NCI-H82 (cell line): ENCODE measurements around the gene NUFIP1.
"Not testable (repeated sequence)": the region's sequence is repeated elsewhere in the genome, so short reads cannot be mapped to it uniquely, and the experiment has no call there.

Source experiments
- DNase-seq: peaks from one replicate; lab custom pipeline; 2025; lab: John Stamatoyannopoulos, UW

Gene NUFIP1

DNA sequence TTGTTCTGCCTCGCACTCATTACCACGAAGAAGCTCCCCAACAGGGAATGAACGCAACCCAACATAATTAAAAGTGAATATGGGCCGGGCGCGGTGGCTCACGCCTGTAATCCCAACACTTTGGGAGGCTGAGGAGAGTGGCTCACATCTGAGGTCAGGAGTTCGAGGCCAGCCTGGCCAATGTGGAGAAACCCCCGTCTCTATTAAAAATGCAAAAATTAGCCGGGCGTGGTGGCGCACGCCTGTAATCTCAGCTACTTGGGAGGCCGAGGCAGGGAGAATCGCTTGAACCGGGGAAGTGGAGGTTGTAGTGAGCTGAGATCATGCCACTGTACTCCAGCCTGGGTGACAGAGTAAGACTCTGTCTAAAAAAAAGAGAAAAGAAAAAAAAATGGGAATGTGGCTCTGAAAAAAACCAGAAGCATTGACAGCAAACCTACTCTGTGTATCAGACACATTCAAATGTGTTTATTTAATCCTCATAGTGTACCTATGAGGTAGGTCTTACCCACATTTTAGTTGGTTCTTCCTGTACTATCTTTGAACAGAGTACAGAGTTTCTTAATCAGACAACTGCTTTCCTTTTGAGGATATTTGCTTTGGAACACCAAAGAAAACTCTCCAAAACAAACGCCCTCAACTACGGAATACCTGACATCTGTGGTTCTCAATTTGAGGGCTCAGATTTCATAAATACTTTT is 70.0 kb downstream of the NUFIP1 start:
- DNase-seq: no peak

DNA sequence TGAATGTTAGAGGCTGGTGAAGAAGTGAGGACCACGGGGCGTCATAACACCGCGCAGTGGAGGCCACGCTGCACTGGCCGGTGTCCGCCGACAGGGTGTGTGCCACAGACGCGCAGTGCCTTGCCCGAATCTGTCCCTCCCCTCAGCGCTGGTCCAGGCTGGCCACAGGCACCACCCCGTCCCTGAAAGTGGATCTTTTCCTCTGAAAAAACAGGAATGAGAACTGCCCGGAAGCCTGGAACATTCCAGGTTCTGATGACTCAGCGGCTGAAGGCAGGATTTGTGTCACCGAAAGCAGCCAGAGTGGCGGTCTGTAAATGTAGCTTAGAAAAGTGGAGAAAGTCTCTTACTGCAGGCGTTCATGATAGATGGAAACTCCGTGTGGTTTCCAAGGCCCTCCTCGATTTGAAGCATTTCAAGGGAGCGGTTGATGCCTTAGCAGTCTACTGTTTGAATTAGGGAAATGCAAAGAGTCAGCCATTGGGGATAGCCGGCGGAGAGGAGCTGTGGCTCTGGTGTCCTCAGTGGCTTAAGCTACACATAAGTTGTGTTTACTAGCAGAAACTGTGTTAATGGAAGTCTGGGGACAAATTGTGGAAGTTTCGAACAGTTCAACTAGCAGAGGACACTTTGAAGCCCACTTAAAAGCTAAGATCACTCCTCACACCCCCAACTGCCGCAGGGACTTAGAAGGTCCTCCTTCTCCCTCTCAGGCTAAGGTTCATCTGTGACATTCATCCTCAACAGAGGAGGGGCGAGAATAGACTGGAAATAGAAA is 70.8 kb downstream of the NUFIP1 start:
- peak; percentile 80 for DNase-seq

- peak; percentile 88 for DNase-seq
Measured at GRCh38 chr13:44917589-44918325, 71.5 kb downstream of the NUFIP1 start.

- no peak for DNase-seq
Measured at GRCh38 chr13:44912278-44913016, 76.8 kb downstream of the NUFIP1 start.

DNA sequence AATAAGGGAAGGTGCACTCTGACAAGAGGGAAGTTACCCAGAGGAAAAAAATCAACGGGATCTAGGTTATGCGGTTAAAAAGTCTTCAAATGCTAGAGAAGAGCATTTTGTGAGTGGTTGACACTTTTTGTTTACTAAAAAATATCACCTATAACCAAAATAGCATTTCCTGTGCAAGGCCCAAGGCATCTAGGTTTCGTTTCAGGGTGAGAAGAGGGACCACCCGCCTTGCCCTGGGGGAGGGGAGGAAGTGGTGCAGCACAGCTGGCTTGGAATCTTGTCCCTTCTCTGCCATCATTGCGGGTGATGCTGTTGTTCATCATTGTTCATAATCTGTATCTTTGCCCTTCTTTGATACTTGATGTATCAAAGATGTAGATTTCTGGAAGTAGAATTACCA is 80.6 kb downstream of the NUFIP1 start:
- no peak for DNase-seq

DNA sequence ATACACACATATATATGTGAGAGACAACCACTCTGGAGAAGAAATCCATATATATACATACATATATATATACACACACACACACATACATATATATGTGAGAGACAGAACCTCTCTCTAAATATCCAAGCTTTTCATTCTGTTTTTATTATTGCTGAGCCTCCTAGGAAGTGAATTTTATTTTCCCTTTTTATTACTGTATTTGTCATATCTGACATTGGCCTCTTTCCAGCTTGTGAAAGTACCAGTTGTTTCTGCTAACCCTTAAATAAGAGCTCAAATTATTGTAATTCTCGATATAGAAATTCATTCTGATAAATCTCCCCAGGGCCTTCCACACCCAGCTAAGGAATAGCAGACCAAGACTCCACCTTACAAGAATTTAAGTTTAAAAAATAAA is 81.0 kb downstream of the NUFIP1 start:
- no peak for DNase-seq

DNA sequence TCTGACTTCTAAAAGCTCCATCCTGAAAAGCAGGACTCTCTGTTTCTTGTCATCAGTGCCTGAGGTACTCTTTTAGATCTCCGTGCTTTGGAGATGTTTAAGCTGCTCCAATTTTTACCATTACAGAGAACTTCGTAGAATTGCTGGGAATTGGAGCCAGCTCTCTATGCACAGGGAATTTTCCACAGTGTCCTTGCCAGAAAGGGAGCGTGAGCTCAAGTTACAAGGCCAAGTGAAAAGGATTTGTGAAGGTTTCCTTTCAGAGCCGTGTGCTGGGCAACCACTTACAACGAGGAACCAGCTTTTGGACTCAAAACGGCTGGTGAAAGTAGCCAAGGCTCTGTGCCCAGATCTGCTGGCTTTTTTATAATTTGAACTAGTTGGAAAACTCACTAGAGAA is 82.6 kb downstream of the NUFIP1 start:
- DNase-seq: no peak

- DNase-seq: no peak
Measured at GRCh38 chr13:44906230-44906629, 83.0 kb downstream of the NUFIP1 start.

DNA sequence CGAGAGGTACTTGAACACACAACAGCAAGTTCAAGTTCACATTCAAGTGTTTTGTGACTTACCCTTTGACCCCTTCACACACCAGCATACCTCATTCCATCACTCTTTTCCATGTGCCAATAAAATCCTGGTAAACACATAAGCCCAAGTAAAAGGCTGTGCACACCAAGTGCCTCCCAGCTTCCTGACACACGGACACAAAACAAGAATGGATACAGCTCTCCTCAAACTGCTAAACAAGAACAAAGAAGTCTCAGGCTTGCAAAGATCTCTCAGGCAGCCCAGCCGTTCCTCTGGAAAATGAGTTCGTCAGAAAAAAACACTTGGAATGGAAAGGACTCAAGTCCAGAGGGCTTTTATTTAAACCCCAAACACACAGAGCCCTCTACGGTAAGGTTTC is 83.7 kb downstream of the NUFIP1 start:
- DNase-seq: no peak

- no peak for DNase-seq
Measured at GRCh38 chr13:44904967-44905366, 84.3 kb downstream of the NUFIP1 start.

DNA sequence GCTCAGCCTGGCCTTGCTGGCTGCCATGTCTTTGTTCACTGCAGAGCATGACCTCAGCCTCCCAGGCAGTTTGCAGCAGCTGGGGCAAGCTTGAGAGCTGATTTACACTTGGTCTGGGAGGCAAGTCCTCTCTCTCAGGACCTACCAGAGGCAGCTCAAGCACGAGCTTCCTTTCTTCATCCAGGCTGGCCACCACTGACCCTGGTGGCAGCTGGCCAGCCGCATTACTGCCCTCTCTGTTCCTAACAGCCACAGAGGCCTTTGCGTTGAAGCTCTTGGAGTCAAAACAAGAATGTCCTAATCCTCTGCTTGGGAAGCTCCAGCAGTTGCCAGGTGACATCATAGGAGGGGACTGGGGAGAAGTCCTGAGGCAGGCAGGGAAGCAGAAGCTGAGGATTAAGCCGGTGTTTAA is 85.7 kb downstream of the NUFIP1 start:
- peak; percentile 81 for DNase-seq

GRCh38 chr13:44902738-44903137 is 86.5 kb downstream of the NUFIP1 start:
- DNase-seq: no peak

DNA sequence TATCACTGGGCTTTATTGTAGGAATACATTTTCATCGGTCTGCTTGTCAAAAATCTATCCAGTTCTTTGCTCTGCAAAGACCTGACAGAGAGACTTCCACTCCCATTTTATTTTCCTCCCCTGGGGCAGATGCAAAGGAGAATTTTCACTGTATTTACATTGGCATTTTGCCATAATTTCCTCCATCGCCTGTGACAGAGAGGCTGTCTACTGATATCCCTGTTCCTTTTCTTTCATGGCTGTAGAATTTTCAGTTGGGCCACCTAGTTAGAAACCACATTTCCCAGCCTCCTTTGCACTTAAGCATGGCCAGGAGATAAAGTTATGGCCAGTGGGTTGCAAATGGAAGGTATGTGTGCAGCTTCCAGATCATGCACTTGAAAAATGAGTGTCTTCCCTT is 89.3 kb downstream of the NUFIP1 start:
- DNase-seq: peak; percentile 24

GRCh38 chr13:44898308-44898707 is 91.0 kb downstream of the NUFIP1 start:
- not testable (repeated sequence) for DNase-seq

- DNase-seq: no peak
Measured at GRCh38 chr13:44895953-44896335, 93.3 kb downstream of the NUFIP1 start.

DNA sequence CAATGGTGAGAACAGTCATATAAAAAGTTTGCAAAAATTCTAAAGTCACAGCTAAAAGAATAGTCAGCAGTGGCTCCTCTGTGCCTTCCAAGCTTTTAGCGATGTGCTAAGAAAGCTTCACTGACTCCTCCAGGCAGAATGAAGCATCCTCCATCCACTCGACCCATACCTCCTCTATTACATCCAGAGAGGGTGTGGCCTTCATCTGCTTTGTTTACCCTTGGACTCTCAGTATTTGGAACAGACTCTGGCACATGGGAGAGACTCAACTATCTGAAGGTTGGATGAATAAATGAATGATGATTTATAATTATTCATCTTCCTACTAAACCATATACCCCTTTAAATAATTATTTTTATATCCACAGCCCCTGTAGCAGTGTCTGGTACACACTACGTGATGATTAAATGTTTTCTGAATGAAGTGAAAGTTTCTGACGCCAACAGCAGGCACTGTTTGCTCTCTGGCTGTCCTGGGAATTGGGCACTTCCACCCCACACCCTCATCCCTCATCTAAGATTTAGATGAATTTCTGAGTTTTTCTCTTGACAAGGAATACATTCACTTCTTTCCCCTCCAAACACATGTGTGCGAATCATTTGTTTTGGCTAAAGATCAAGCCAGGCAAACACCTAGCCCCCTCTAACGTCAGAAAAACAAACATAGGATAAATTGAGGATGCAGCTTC is 93.9 kb downstream of the NUFIP1 start:
- DNase-seq: no peak

- peak; percentile 32 for DNase-seq
Measured at GRCh38 chr13:44894001-44894770, 95.1 kb downstream of the NUFIP1 start.
